GM10248 (cell line): ENCODE data around the gene PAGE4.

ENCODE experiments used
- CTCF ChIA-PET: fragments of 300-600 bp; sonication (Branson Sonifier 250); formaldehyde crosslinking; extraction: SDS; loops from one replicate; lab custom pipeline; 2021; ENCODE audit warnings: antibody characterized with exemption; lab: Yijun Ruan, JAX
- POLR2A ChIA-PET: fragments of 350-650 bp; sonication (Branson Sonifier 250); formaldehyde crosslinking; extraction: SDS; loops from one replicate; lab custom pipeline; 2020; ENCODE audit warnings: antibody characterized with exemption; lab: Yijun Ruan, JAX
- DNase-seq: peaks from one replicate; pipeline ENCODE4 v3.0.0; 2012; ENCODE audit errors: extremely low spot score
- TF ChIP-seq, protein P1 (sequence below): IDR thresholded peaks from 2 replicates; pipeline ENCODE4 v1.5.1; 2012; ENCODE audit warnings: mild to moderate bottlenecking, low read depth; ENCODE audit errors: extremely low read depth, missing control alignments, control extremely low read depth

The PAGE4 gene

DNA sequence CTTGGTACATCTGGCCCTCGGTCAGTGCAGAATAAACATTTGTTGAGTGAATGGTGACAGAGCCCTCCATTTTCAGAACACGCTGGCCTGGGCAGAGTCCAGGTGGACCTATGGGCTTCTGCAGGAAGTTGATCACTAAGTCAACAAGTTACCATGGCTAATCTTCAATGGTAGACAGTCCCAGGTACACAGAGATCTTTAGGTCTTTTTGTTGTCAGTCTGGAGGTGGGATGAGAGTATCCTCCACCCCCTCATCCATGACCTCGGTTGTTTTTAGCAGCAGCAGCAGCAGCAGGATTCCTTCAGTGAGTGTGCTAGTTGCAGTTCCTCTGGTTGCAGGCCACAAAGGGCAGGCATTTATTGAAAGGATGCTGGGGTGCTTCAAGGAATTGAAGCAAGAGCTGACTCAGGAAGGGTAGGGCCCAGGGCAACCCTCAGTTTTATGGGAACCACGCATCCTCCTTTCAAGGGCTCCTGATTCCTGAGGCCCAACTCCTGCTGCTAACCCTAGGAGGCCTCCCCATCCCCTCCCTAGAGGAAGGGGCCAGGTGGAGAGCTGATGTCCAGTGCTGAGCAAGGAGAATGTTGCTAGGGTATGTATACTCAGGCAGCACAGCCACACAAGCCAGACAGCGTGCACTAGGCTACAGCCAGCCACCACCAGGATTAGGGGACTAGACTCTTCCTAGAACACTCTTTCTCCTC, 48.4 kb downstream of the PAGE4 start:
- ChIA-PET POLR2A (no interaction called here), CTCF (interaction anchor here (0.7 to 1.5 kb wide), 8 partner anchors 10 to 117 kb away, joined by 3 to 5 read pairs (median 4); partner anchors contain the start of gene CLCN5)
- DNase-seq = no peak
- TF ChIP-seq, protein P1, sequence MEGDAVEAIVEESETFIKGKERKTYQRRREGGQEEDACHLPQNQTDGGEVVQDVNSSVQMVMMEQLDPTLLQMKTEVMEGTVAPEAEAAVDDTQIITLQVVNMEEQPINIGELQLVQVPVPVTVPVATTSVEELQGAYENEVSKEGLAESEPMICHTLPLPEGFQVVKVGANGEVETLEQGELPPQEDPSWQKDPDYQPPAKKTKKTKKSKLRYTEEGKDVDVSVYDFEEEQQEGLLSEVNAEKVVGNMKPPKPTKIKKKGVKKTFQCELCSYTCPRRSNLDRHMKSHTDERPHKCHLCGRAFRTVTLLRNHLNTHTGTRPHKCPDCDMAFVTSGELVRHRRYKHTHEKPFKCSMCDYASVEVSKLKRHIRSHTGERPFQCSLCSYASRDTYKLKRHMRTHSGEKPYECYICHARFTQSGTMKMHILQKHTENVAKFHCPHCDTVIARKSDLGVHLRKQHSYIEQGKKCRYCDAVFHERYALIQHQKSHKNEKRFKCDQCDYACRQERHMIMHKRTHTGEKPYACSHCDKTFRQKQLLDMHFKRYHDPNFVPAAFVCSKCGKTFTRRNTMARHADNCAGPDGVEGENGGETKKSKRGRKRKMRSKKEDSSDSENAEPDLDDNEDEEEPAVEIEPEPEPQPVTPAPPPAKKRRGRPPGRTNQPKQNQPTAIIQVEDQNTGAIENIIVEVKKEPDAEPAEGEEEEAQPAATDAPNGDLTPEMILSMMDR = no peak

DNA sequence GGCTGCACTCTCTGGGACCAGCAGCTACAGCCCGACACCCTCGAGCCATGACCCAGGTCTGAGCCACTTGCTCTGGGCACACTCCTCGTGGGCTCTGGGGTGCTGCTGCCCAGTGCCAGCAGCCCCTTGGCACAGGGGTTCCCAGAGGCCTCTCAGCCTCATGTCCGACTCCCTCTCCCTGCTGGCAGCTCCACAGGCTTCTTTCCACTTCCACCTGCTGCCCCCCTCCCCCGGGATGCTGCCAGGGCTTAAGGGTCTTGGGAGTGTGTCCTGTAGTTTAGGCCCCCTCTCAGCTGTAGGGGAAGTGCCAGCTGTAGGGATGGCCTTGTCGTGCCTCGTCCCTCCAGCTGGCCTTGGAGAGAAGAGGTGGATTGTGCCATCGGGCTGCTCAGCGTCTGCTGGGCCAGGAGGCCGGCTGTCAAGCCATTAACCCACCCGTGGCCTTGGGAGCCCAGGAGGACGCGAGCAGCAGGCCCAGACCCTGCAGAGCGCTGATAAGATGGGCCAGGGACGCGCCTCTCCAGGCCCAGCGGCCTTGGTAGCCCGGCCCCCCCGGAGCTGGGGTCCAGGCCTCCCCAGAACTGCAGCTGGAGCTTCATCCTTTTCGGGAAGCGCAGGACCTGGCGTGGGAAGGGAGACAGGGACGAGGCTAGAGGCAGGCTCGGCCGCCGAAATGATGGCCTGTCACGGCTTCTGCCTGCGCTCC, 49.2 kb downstream of the PAGE4 start:
- POLR2A ChIA-PET = no interaction called here
- DNase-seq = no peak
- CTCF ChIA-PET = interaction anchor here (1.5 kb wide), 1 partner anchor 9 kb away, joined by 3 read pairs; no protein-coding TSS in a partner anchor
- TF ChIP-seq, protein P1 = no peak

DNA sequence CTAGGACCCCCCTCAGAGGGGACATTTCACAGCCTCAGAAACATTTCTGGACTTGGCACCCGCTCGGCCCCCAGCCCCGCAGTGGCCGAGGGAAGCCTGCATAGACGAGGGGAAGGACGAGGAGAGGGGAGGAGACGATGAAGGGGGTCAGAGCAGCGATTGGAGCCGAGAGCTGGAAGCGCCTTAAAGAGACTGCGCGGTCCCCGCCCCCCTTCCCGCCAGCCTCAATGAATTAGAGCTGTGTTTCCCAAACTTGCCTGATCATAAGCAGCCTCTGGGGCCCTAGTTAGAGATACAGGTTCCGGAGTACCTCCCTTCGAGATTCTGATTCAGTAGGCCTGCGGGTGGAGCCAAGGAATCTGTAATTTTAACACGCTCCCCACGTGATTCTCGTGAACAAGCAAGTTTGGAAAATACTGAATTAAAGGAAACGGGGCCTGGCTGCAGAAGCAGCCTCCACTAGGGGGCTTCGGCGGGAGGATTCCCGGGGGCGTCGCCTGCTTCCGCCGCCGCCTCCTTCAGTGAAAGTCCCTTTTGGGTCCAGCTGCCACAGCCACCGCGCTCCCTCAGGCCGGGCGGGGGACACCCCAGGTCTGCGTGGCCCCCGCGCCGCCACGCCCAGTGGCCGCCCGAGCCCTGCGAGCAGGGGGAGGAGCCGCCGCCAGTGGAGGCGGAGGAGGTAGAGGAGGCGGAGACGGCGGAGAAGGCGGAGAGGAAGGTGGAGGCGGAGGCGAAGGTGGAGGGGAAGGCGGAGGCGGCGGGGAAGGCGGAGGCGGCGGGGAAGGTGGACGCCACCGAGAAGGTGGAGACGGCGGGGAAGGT, 49.9 kb downstream of the PAGE4 start, which contains the start of gene USP27X:
USP27X (plus strand) TSS at position 651 of the 822 bp plus-strand sequence. CDS start 824 bp downstream, outside the sequence.
- POLR2A ChIA-PET = no interaction called here
- CTCF ChIA-PET = interaction anchor here (0.9 to 1.5 kb wide), 2 partner anchors 9 to 10 kb away, joined by 3 read pairs; no protein-coding TSS in a partner anchor

DNA sequence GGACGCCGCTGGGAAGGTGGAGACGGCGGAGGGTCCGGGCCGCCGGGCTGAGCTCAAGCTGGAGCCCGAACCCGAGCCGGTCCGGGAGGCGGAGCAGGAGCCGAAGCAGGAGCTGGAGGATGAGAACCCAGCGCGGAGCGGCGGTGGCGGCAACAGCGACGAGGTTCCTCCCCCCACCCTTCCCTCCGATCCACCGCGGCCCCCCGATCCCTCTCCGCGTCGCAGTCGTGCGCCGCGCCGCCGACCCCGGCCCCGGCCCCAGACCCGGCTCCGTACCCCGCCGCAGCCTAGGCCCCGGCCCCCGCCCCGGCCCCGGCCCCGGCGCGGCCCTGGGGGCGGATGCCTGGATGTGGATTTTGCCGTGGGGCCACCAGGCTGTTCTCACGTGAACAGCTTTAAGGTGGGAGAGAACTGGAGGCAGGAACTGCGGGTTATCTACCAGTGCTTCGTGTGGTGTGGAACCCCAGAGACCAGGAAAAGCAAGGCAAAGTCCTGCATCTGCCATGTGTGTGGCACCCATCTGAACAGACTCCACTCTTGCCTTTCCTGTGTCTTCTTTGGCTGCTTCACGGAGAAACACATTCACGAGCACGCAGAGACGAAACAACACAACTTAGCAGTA, 50.7 kb downstream of the PAGE4 start:
- TF ChIP-seq, protein P1 = no peak
- CTCF ChIA-PET = interaction anchor here (0.9 kb wide), 1 partner anchor 9 kb away, joined by 3 read pairs; no protein-coding TSS in a partner anchor
- POLR2A ChIA-PET = no interaction called here

More for the DNA sequence above, 49.9 kb downstream of the PAGE4 start, which contains the start of gene USP27X:
- TF ChIP-seq, protein P1 = peak; percentile 39
- DNase-seq = peak; percentile 77

DNA sequence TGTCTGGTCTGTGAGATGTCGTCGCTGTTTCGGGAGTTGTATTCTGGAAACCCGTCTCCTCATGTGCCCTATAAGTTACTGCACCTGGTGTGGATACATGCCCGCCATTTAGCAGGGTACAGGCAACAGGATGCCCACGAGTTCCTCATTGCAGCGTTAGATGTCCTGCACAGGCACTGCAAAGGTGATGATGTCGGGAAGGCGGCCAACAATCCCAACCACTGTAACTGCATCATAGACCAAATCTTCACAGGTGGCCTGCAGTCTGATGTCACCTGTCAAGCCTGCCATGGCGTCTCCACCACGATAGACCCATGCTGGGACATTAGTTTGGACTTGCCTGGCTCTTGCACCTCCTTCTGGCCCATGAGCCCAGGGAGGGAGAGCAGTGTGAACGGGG, 51.6 kb downstream of the PAGE4 start:
- DNase-seq = no peak
- CTCF ChIA-PET = no interaction called here
- POLR2A ChIA-PET = no interaction called here
- TF ChIP-seq, protein P1 = no peak

More for the DNA sequence above, 50.7 kb downstream of the PAGE4 start:
- no peak for DNase-seq
